ENCODE results near the gene LIMA1. TPM values are rescaled to one million over a fixed set of nuclear protein-coding genes. Genes with fewer than 3 reads are reported as not detected.
A peak's percentile ranks its signal among the peaks of the same experiment; 100 is the strongest.

Gene LIMA1
- total and polyA plus RNA-seq, 9 of the 15 experiments (the other 6 are each of a cell fraction or from before 2014, with no cell fraction given): 20.2 to 37.8 (median 27.3) TPM

DNA sequence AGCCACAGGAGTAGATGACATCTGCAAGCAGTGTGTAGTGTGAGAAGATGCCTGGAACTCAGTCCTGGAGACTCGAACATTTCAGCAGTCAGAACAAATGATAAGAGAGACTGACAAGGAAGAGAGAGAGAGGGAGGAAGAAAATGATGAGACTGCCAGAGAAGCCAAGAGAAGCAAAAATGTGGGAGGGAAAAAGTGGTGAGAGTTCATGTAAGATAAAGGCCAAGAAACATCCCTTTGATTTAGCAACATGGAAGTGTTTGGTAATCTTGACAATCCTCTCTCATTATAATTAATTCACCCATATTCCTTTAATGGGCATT, 42.6 kb downstream of the LIMA1 start (continued):
- TF ChIP-seq, protein P1, sequence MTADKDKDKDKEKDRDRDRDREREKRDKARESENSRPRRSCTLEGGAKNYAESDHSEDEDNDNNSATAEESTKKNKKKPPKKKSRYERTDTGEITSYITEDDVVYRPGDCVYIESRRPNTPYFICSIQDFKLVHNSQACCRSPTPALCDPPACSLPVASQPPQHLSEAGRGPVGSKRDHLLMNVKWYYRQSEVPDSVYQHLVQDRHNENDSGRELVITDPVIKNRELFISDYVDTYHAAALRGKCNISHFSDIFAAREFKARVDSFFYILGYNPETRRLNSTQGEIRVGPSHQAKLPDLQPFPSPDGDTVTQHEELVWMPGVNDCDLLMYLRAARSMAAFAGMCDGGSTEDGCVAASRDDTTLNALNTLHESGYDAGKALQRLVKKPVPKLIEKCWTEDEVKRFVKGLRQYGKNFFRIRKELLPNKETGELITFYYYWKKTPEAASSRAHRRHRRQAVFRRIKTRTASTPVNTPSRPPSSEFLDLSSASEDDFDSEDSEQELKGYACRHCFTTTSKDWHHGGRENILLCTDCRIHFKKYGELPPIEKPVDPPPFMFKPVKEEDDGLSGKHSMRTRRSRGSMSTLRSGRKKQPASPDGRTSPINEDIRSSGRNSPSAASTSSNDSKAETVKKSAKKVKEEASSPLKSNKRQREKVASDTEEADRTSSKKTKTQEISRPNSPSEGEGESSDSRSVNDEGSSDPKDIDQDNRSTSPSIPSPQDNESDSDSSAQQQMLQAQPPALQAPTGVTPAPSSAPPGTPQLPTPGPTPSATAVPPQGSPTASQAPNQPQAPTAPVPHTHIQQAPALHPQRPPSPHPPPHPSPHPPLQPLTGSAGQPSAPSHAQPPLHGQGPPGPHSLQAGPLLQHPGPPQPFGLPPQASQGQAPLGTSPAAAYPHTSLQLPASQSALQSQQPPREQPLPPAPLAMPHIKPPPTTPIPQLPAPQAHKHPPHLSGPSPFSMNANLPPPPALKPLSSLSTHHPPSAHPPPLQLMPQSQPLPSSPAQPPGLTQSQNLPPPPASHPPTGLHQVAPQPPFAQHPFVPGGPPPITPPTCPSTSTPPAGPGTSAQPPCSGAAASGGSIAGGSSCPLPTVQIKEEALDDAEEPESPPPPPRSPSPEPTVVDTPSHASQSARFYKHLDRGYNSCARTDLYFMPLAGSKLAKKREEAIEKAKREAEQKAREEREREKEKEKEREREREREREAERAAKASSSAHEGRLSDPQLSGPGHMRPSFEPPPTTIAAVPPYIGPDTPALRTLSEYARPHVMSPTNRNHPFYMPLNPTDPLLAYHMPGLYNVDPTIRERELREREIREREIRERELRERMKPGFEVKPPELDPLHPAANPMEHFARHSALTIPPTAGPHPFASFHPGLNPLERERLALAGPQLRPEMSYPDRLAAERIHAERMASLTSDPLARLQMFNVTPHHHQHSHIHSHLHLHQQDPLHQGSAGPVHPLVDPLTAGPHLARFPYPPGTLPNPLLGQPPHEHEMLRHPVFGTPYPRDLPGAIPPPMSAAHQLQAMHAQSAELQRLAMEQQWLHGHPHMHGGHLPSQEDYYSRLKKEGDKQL (CRISPR knock-in tag; IDR thresholded peaks at IDR 0.05; ENCODE audit: borderline replicate concordance): no peak
- TF ChIP-seq NONO (IDR thresholded peaks at IDR 0.05; ENCODE audit: low read depth in 2 of 2, low read length in 1 of 2) (no peak), GATAD2B (IDR thresholded peaks at IDR 0.05; ENCODE audit: borderline replicate concordance) (no peak)

DNA sequence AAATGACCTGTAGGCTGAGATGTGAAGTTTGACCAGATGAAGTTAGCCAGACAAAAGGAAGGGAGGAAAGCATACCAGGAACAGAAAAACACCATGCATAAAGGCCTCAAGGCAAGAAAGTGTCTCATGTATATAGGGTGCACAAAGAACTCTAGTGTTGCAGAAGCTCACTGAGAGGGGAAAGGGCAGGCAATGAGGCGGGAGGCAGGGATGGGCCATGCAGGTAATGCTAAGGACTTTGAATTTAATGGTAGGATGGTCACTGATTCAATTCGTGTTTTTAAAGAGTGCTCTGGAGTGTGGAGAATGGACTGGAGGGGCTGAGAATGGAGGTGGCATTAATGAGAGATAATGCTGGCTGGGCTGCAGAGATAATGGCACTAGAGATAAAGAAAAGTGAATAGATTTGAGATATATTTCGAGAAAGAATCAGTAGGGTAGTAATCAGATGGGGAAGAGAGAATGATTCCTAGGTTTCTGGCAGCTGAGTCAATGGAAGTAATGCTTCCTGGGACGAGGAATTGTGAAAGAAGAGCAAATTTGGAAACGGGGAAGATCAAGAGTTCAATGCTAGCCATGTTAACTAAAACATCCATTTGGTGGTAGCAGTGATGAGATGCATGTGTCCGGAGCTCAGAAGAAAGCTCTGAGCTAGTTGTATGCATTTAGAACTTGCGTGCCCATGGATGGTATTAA, 43.1 kb downstream of the LIMA1 start:
- Histone ChIP-seq H3K27me3 (ENCODE audit: control insufficient read depth in 2 of 2, insufficient read depth in 2 of 2, low read length in 2 of 2) (no peaks in the 10 kb centered on the region), H3K4me1 (replicated peaks in 1 of 2; ENCODE audit: control insufficient read depth in 2 of 2, insufficient read depth in 2 of 2, low read length in 2 of 2) (peaks cover 26 to 39% of the 10 kb centered on the region in 2 experiments), H3K27ac (ENCODE audit: extremely low read depth, low read depth, low read length) (0 out of 3 replicates have a peak overlapping the region, but pooled peaks have one; percentile 5), H3K9me1 (ENCODE audit: control insufficient read depth, insufficient read depth, low read length) (no peaks in the 10 kb centered on the region), H3K9me3 (replicated peaks; ENCODE audit: control insufficient read depth, insufficient read depth, low read depth, low read length) (no peaks in the 10 kb centered on the region), H4K20me1 (replicated peaks; ENCODE audit: control insufficient read depth, insufficient read depth, low read length) (no peaks in the 10 kb centered on the region), H3K4me3 (no peak overlapping the region), H3K79me2 (ENCODE audit: control insufficient read depth, insufficient read depth, low read length) (no peaks in the 10 kb centered on the region), H3K9ac (ENCODE audit: insufficient read depth in 1 of 2, low read depth in 2 of 2, low read length in 2 of 2) (no peak overlapping the region; a peak in 1 of 4 replicates), H2AFZ (ENCODE audit: low read depth, low read length) (no peak overlapping the region), H3K36me3 (ENCODE audit: control insufficient read depth, insufficient read depth, low read length) (no peaks in the 10 kb centered on the region), H3K4me2 (ENCODE audit: insufficient read depth, low read length) (peak overlapping the region; percentile 33)
- no TSS peak for BruUV-seq (replicated peaks)
- no peak for DNase-seq (ENCODE audit: extremely low read depth in 1 of 4, low spot score in 3 of 4)
- intact Hi-C loops (cut with micrococcal nuclease) (no loop called here), in situ Hi-C loops (cut with MboI) (no loop called here)
- POLR2A ChIA-PET: interaction anchor here (1.0 to 1.9 kb wide), 3 partner anchors 10 to 18 kb away, joined by 3 to 8 read pairs (median 7); no protein-coding TSS in a partner anchor
- CTCF ChIA-PET (ENCODE audit: low intra/inter-chr PET ratio): no interaction called here
- no peak for FAIRE-seq
- WGBS (ENCODE audit: insufficient coverage, low coverage, missing lambda C conversion rate): 21% methylated on average over 7 of the region's 7 CpGs
- ATAC-seq: peak; percentile 21
- TF ChIP-seq CBFA2T3 (IDR thresholded peaks at IDR 0.05) (peak; percentile 69), CBFA2T2 (conservative IDR thresholded peaks at IDR 0.05) (peak; percentile 48; the same call in 1 of the 2 replicates), SMARCA4 (IDR thresholded peaks at IDR 0.05) (peak; percentile 56; the same call in 1 of the 2 replicates), DACH1 (IDR thresholded peaks at IDR 0.05; ENCODE audit: partially characterized antibody) (peak; percentile 51), MTA2 (IDR thresholded peaks at IDR 0.05; ENCODE audit: low read depth) (0 out of 2 replicates have a peak, but pooled peaks have one; percentile 17), KDM2B (CRISPR knock-in tag; IDR thresholded peaks at IDR 0.05) (no peak), EP300 (IDR thresholded peaks at IDR 0.05; ENCODE audit: low read length) (peak; percentile 7; the same call in 1 of the 2 replicates), ARID1B (IDR thresholded peaks at IDR 0.05) (peak; percentile 78)
- TF ChIP-seq, protein P2, sequence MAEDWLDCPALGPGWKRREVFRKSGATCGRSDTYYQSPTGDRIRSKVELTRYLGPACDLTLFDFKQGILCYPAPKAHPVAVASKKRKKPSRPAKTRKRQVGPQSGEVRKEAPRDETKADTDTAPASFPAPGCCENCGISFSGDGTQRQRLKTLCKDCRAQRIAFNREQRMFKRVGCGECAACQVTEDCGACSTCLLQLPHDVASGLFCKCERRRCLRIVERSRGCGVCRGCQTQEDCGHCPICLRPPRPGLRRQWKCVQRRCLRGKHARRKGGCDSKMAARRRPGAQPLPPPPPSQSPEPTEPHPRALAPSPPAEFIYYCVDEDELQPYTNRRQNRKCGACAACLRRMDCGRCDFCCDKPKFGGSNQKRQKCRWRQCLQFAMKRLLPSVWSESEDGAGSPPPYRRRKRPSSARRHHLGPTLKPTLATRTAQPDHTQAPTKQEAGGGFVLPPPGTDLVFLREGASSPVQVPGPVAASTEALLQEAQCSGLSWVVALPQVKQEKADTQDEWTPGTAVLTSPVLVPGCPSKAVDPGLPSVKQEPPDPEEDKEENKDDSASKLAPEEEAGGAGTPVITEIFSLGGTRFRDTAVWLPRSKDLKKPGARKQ (CRISPR knock-in tag; IDR thresholded peaks at IDR 0.05): no peak
- TF ChIP-seq, protein P3, sequence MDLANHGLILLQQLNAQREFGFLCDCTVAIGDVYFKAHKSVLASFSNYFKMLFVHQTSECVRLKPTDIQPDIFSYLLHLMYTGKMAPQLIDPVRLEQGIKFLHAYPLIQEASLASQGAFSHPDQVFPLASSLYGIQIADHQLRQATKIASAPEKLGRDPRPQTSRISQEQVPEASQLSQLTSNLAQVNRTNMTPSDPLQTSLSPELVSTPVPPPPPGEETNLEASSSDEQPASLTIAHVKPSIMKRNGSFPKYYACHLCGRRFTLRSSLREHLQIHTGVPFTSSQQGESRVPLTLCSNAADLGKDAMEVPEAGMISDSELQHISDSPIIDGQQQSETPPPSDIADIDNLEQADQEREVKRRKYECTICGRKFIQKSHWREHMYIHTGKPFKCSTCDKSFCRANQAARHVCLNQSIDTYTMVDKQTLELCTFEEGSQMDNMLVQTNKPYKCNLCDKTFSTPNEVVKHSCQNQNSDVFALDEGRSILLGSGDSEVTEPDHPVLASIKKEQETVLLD (IDR thresholded peaks at IDR 0.05): peak; percentile 51; the same call in 1 of the 2 replicates
